Endothelial cell (in vitro differentiated cells): ENCODE data around the gene CCDC60. TPM values are rescaled to one million over a fixed set of nuclear protein-coding genes. Genes with fewer than 3 reads are reported as not detected.
A peak's percentile ranks its signal among the peaks of the same experiment; 100 is the strongest.

ENCODE experiments used
- DNase-seq: peaks from one replicate; pipeline ENCODE4 v3.0.0; 2021; ENCODE audit warnings: low spot score
- H3K27ac Mint-ChIP-seq: one replicate; pipeline ENCODE4 v1.8.0; 2021; ENCODE audit warnings: mixed read lengths, inconsistent platforms; ENCODE audit not compliant: unreplicated experiment
- H3K27me3 Mint-ChIP-seq: one replicate; pipeline ENCODE4 v1.8.0; 2021; ENCODE audit warnings: mild to moderate bottlenecking, moderate library complexity, mixed read lengths, inconsistent platforms; ENCODE audit not compliant: unreplicated experiment
- H3K36me3 Mint-ChIP-seq: one replicate; pipeline ENCODE4 v1.8.0; 2021; ENCODE audit warnings: mild to moderate bottlenecking, low read depth, mixed read lengths, inconsistent platforms; ENCODE audit not compliant: unreplicated experiment
- H3K4me1 Mint-ChIP-seq: one replicate; pipeline ENCODE4 v1.8.0; 2021; ENCODE audit warnings: mild to moderate bottlenecking, mixed read lengths, inconsistent platforms; ENCODE audit not compliant: unreplicated experiment
- H3K4me3 Mint-ChIP-seq: one replicate; pipeline ENCODE4 v1.8.0; 2021; ENCODE audit warnings: mild to moderate bottlenecking, mixed read lengths, inconsistent platforms; ENCODE audit not compliant: unreplicated experiment
- H3K9me3 Mint-ChIP-seq: one replicate; pipeline ENCODE4 v1.8.0; 2021; ENCODE audit warnings: mixed read lengths, inconsistent platforms; ENCODE audit not compliant: unreplicated experiment
- total RNA-seq: library from RNA; stranded (reverse); fragmentation: NEBNext Ultra II Directional; extraction: Animal tissue kit (Norgen Biotek cat#: 25700); gene quantifications from one replicate; pipeline ENCODE4 v1.2.1, GENCODE V29; 2021; ENCODE audit not compliant: unreplicated experiment
- TF ChIP-seq, protein P1 (sequence below): fragments of 200-600 bp; sonication (generic); IDR thresholded peaks from one replicate; pipeline ENCODE4 v1.5.0; 2021; ENCODE audit warnings: antibody characterized with exemption; ENCODE audit not compliant: unreplicated experiment

CCDC60 gene
- total RNA-seq, 1 donor from 2014 or later, result 1.9 TPM

GRCh38 chr12:119327471-119327870 lies 7.1 kb upstream of the CCDC60 start:
- peaks cover 10% of the 10 kb centered on the region for H3K4me1 Mint-ChIP-seq
- peak overlapping the region; percentile 28 for H3K27ac Mint-ChIP-seq
- no peak overlapping the region for H3K4me3 Mint-ChIP-seq
- H3K36me3 Mint-ChIP-seq, result no peaks in the 10 kb centered on the region
- TF ChIP-seq, protein P1, sequence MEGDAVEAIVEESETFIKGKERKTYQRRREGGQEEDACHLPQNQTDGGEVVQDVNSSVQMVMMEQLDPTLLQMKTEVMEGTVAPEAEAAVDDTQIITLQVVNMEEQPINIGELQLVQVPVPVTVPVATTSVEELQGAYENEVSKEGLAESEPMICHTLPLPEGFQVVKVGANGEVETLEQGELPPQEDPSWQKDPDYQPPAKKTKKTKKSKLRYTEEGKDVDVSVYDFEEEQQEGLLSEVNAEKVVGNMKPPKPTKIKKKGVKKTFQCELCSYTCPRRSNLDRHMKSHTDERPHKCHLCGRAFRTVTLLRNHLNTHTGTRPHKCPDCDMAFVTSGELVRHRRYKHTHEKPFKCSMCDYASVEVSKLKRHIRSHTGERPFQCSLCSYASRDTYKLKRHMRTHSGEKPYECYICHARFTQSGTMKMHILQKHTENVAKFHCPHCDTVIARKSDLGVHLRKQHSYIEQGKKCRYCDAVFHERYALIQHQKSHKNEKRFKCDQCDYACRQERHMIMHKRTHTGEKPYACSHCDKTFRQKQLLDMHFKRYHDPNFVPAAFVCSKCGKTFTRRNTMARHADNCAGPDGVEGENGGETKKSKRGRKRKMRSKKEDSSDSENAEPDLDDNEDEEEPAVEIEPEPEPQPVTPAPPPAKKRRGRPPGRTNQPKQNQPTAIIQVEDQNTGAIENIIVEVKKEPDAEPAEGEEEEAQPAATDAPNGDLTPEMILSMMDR, result no peak
- H3K9me3 Mint-ChIP-seq, result no peaks in the 10 kb centered on the region
- H3K27me3 Mint-ChIP-seq, result peaks cover 11% of the 10 kb centered on the region
- no peak for DNase-seq

DNA sequence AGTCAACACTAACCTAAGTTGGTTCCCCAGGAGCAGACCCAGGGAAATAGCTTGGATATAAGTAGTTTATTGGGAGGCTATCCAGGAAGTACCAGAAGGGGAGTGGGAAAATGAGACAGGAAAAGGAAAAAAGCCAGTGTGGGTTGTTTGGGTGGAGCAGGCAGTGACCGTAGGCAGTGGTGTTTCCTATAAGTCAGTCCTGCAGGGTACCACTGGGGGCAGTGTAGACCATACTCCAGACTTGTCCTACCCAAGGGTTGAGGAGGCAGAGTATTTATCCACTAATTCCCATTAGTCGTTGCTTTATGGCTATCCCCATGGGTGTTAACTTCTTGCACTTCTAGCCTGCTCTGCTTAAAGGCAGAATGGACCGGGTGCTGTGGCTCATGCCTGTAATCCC lies 6.4 kb upstream of the CCDC60 start:
- H3K9me3 Mint-ChIP-seq, result no peaks in the 10 kb centered on the region
- peaks cover 13% of the 10 kb centered on the region for H3K4me1 Mint-ChIP-seq
- TF ChIP-seq, protein P1, result peak; percentile 54
- H3K27ac Mint-ChIP-seq, result peak overlapping the region; percentile 28
- H3K4me3 Mint-ChIP-seq, result no peak overlapping the region
- H3K27me3 Mint-ChIP-seq, result peaks cover 11% of the 10 kb centered on the region
- DNase-seq, result peak; percentile 36
- no peaks in the 10 kb centered on the region for H3K36me3 Mint-ChIP-seq

DNA sequence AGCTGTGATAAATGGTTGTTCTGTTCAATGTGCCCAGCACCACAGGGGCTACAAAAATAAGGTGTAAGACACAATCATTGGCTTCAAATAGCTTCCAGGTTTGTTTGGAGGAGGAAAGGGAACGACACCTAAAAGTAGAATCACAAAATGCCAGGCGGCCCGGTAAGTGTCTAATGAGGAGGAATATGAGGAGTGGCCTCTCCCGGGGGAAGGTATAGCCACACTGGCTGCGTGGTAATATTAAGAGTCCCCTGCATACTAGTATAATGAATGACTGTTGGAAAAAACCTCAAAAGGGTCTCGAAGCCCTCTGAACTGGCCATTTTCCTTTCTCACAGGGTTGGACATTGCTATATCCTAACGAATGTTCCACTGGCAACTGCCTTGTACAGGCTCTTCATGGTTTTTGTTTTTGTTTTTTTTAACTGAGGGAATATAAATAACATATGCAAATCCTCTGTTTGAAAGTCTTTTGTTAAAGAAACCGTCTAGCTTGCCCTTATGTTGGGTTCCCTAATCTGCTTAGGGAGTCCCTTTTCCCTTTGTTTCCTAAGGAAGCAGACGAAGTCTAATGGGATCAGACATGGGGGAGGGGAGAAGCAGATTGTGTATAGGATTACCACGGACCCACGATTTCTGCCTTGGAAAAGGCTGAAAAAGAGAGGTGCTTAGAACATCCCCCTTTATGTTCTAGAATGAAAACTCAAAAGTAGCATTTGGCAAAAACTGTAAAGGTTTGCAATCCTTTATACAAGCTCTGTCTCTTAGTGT lies 4.2 kb downstream of the CCDC60 start:
- H3K9me3 Mint-ChIP-seq, result no peaks in the 10 kb centered on the region
- H3K4me3 Mint-ChIP-seq, result no peak overlapping the region
- H3K4me1 Mint-ChIP-seq, result peaks cover 15% of the 10 kb centered on the region
- peak overlapping the region; percentile 55 for H3K27ac Mint-ChIP-seq
- H3K36me3 Mint-ChIP-seq, result no peaks in the 10 kb centered on the region
- no peak for DNase-seq
- peaks cover 14% of the 10 kb centered on the region for H3K27me3 Mint-ChIP-seq
- TF ChIP-seq, protein P1, result no peak

GRCh38 chr12:119340578-119340977 lies 6.0 kb downstream of the CCDC60 start:
- DNase-seq, result no peak
- Mint-ChIP-seq H3K4me1 (peaks cover 15% of the 10 kb centered on the region), H3K27ac (no peak overlapping the region), H3K9me3 (no peaks in the 10 kb centered on the region), H3K27me3 (peaks cover 14% of the 10 kb centered on the region), H3K36me3 (no peaks in the 10 kb centered on the region), H3K4me3 (no peak overlapping the region)
- TF ChIP-seq, protein P1, result no peak

DNA sequence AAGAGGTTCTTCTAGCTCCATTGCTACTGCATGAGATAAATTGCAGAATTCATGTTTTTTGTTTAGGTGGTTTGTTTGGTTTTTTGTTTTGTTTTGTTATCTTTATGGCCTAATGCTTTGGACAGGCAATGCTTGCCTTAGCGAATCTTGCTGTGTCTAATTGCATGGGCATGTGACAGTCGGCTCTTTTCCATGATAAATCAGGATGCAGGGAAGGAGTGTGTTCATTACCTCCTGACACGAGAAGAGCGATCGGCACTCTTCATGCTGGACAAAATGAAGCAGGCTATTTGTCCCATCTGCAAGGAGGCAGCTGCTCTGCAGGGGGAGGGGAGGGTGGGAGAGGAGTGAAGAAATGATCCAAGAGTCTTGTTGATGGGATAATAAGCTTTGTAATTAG lies 6.5 kb downstream of the CCDC60 start:
- H3K36me3 Mint-ChIP-seq, result no peaks in the 10 kb centered on the region
- no peaks in the 10 kb centered on the region for H3K9me3 Mint-ChIP-seq
- peaks cover 15% of the 10 kb centered on the region for H3K4me1 Mint-ChIP-seq
- H3K27me3 Mint-ChIP-seq, result peaks cover 14% of the 10 kb centered on the region
- no peak for DNase-seq
- no peak overlapping the region for H3K4me3 Mint-ChIP-seq
- TF ChIP-seq, protein P1, result no peak
- H3K27ac Mint-ChIP-seq, result no peak overlapping the region
